LNCaP clone FGC (cell line): ENCODE measurements around the gene CCDC174.

ENCODE experiments used
- DNase-seq: peaks from one replicate; pipeline ENCODE4 v3.0.0-alpha.2; 2011; ENCODE audit warnings: low read depth
- H3K4me3 ChIP-seq: 2 replicates; pipeline ENCODE4 v1.5.1; 2011; ENCODE audit warnings: mild to moderate bottlenecking, low read depth, low read length, control low read depth
- CTCF ChIP-seq: IDR thresholded peaks from 2 replicates; pipeline ENCODE4 v1.5.1; 2012; ENCODE audit warnings: mild to moderate bottlenecking; ENCODE audit not compliant: control insufficient read depth, insufficient read depth; ENCODE audit errors: extremely low read depth

The CCDC174 gene

GRCh38 chr3:14651440-14652251 lies at the start of gene CCDC174:
Gene CCDC174 (plus strand): TSS chr3:14651762. CDS start chr3:14651837, 75 bp downstream.
- peak; percentile 100 for DNase-seq
- TF ChIP-seq CTCF, result no peak

GRCh38 chr3:14602006-14602803 lies 49.4 kb upstream of the CCDC174 start:
- H3K4me3 ChIP-seq, result no peak overlapping the region

More at GRCh38 chr3:14651440-14652251, at the start of gene CCDC174:
- H3K4me3 ChIP-seq, result peak within 1 kb of the TSS; percentile 66

GRCh38 chr3:14602804-14603644 lies 48.5 kb upstream of the CCDC174 start:
- DNase-seq, result no peak
- no peak overlapping the region for H3K4me3 ChIP-seq

More at GRCh38 chr3:14602006-14602803, 49.4 kb upstream of the CCDC174 start:
- no peak for DNase-seq
- 0 out of 2 replicates have a peak, but pooled peaks have one; percentile 13 for TF ChIP-seq CTCF

GRCh38 chr3:14605067-14605466 lies 46.5 kb upstream of the CCDC174 start:
- TF ChIP-seq CTCF, result no peak
- DNase-seq, result no peak
- H3K4me3 ChIP-seq, result no peak overlapping the region

More at GRCh38 chr3:14602804-14603644, 48.5 kb upstream of the CCDC174 start:
- no peak for TF ChIP-seq CTCF

- TF ChIP-seq CTCF, result no peak
- H3K4me3 ChIP-seq, result no peak overlapping the region
- DNase-seq, result no peak
Measured at GRCh38 chr3:14605744-14606143, 45.8 kb upstream of the CCDC174 start.

- DNase-seq, result no peak
- no peak for TF ChIP-seq CTCF
- H3K4me3 ChIP-seq, result no peak overlapping the region
Measured at GRCh38 chr3:14606669-14607339, 44.8 kb upstream of the CCDC174 start.
